ENCODE measurements around the gene GPER1. TPM values are rescaled to one million over a fixed set of nuclear protein-coding genes. Genes with fewer than 3 reads are reported as not detected.

GPER1 gene
- total RNA-seq, 2 experiments from 2014 or later, result not detected

DNA sequence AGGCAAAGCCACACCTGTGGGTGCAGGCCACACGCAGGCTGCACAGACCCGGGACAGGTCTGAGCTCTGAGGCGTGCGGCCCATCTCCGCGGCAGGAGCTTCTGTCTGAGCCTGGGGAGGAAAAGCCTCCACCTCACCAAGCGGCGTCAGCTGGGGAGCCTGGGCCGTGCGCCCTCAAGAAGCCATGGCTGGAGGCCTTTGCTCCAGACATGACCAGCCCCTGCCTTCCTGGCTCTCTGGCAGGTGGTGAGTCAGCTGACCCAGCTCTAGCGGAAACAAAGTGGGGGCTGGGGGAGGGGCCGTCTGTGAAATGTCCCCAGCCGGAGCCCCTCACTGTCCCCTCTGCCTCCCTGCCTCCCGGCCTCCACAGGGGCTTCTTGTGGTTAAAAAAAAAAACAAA, 12.5 kb downstream of the GPER1 start:
- H3K27me3 ChIP-seq (ENCODE audit: control insufficient read depth in 1 of 2, insufficient read depth in 2 of 2, low read length in 2 of 2), result no peaks in the 10 kb centered on the region
- no peak overlapping the region for H3K27ac Mint-ChIP-seq
- ChIA-PET POLR2A (no interaction called here), CTCF (interaction anchor here (1.0 kb wide), 1 partner anchor 107 kb away, joined by 4 read pairs; no protein-coding TSS in a partner anchor)
- DNase-seq (no peak), ATAC-seq (ENCODE audit: poor library complexity) (no peak)
- peaks cover 22% of the 10 kb centered on the region for H3K4me1 ChIP-seq (ENCODE audit: insufficient read depth, low read length)
- TF ChIP-seq CTCF (IDR thresholded peaks at IDR 0.05), result no peak
- H3K9me3 ChIP-seq (ENCODE audit: control insufficient read depth in 1 of 2, insufficient read depth in 1 of 2, low read length in 2 of 2), result peaks cover 0 to 5% of the 10 kb centered on the region in 2 experiments
- H3K27me3 Mint-ChIP-seq, result no peaks in the 10 kb centered on the region
- no peaks in the 10 kb centered on the region for H3K36me3 ChIP-seq (ENCODE audit: insufficient read depth, low read length)
- no peak overlapping the region for H3K27ac ChIP-seq (ENCODE audit: low read depth in 1 of 2, low read length in 2 of 2)
- no peak overlapping the region for H3K4me3 Mint-ChIP-seq
- no peaks in the 10 kb centered on the region for H3K9me3 Mint-ChIP-seq
- intact Hi-C loops (cut with DNase I, micrococcal nuclease), result no loop called here
- H3K36me3 Mint-ChIP-seq (ENCODE audit: low read depth), result peaks cover 10% of the 10 kb centered on the region
- no peak overlapping the region for H3K4me3 ChIP-seq (ENCODE audit: low read length)
- H3K4me1 Mint-ChIP-seq (ENCODE audit: low read depth), result peaks cover 15% of the 10 kb centered on the region

DNA sequence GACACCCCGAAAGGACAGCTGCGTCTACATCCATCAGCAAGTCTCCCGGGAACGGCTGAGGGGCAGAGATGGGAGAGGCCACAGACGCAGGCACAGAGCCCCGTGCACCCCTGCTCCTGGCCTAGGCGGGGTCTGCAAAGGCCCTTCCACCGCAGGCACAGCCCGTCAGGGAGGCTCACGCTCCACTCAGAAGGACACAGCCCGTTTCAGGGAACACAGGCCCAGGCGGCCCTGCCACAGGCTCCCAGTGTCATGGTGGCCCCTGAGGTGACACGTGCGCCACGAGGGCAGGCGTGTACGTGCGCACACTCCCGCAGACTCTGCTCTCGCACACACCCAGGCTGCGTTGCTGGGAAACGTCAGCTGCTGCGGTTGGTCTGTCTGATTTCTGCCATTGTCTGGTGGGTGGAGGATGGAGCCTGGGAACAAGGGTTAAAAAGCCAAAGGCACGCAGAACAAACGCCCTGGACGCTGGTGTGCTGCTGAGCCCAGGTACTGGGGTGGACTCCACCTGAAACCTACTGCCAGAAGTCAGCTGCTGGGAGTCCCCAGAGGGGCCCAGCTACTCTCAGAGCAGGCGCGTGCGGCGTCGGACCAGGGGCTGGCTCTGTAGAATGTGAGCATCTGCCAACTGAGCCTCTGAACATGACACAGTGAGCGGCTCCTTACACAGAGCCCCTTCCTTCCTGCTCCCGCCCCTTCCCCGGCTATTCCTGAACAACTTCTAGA, 13.1 kb downstream of the GPER1 start:
- H3K4me3 ChIP-seq (ENCODE audit: low read length), result no peak overlapping the region
- H3K36me3 ChIP-seq (ENCODE audit: insufficient read depth, low read length), result no peaks in the 10 kb centered on the region
- DNase-seq (no peak), ATAC-seq (ENCODE audit: poor library complexity) (no peak)
- TF ChIP-seq CTCF (IDR thresholded peaks at IDR 0.05), result no peak
- Mint-ChIP-seq H3K4me3 (no peak overlapping the region), H3K4me1 (ENCODE audit: low read depth) (peaks cover 17% of the 10 kb centered on the region), H3K27ac (no peak overlapping the region), H3K9me3 (no peaks in the 10 kb centered on the region), H3K27me3 (no peaks in the 10 kb centered on the region), H3K36me3 (ENCODE audit: low read depth) (peaks cover 10% of the 10 kb centered on the region)
- ChIA-PET CTCF (no interaction called here), POLR2A (no interaction called here)
- intact Hi-C loops (cut with DNase I, micrococcal nuclease), result no loop called here
- H3K9me3 ChIP-seq (ENCODE audit: control insufficient read depth in 1 of 2, insufficient read depth in 1 of 2, low read length in 2 of 2), result peaks cover 0 to 5% of the 10 kb centered on the region in 2 experiments
- H3K27ac ChIP-seq (ENCODE audit: low read depth in 1 of 2, low read length in 2 of 2), result no peak overlapping the region
- H3K4me1 ChIP-seq (ENCODE audit: insufficient read depth, low read length), result peaks cover 22% of the 10 kb centered on the region
- no peaks in the 10 kb centered on the region for H3K27me3 ChIP-seq (ENCODE audit: control insufficient read depth in 1 of 2, insufficient read depth in 2 of 2, low read length in 2 of 2)

DNA sequence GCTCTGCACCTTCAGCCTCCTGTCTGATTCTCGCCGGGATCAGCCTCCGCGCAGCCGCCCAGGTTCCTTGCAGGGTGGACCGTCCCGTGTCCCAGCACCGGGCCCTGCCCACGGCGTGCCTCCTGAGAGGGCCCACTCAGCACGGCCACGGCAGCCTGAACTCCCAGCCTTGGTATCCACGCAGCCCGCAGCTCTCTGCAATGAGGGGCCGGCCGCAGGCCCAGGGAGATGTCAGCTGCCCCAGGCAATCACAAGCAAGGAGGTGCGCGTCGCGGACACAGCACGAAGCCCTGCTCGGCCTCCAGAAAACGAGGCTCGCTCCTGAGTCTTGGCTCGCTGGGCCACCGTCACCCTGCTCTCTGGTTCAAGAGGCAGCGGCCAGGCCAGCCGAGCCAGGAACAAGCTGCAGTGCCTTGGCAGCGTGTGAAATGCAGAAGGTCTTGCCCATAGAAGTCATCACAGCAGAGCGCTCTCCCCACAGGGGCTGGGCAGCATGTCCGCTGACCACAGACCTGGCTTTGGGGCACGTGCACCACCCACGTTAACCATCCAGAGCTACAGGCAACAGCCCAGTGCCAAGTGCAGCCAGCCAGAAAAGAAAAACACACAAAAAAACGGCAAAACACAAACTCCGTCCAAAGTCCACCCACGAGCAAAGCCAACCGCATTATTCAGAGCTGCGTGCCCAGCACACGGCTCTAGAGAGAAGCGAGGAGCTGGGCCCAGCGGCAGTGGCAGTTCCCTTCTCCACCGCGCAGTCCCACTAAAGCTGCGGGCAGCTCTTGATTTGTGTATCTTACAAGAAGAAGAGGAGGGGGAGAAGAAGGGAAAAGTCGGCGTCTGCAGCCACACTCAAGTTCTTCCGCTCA, 13.9 kb downstream of the GPER1 start:
- Mint-ChIP-seq H3K4me3 (no peak overlapping the region), H3K4me1 (ENCODE audit: low read depth) (peaks cover 17% of the 10 kb centered on the region), H3K27me3 (no peaks in the 10 kb centered on the region), H3K36me3 (ENCODE audit: low read depth) (peaks cover 10% of the 10 kb centered on the region), H3K27ac (no peak overlapping the region), H3K9me3 (no peaks in the 10 kb centered on the region)
- no peaks in the 10 kb centered on the region for H3K36me3 ChIP-seq (ENCODE audit: insufficient read depth, low read length)
- peaks cover 22% of the 10 kb centered on the region for H3K4me1 ChIP-seq (ENCODE audit: insufficient read depth, low read length)
- no peaks in the 10 kb centered on the region for H3K27me3 ChIP-seq (ENCODE audit: control insufficient read depth in 1 of 2, insufficient read depth in 2 of 2, low read length in 2 of 2)
- intact Hi-C loops (cut with DNase I, micrococcal nuclease), result no loop called here
- DNase-seq (no peak), ATAC-seq (ENCODE audit: poor library complexity) (no peak)
- no peak overlapping the region for H3K27ac ChIP-seq (ENCODE audit: low read depth in 1 of 2, low read length in 2 of 2)
- no peak overlapping the region for H3K4me3 ChIP-seq (ENCODE audit: low read length)
- H3K9me3 ChIP-seq (ENCODE audit: control insufficient read depth in 1 of 2, insufficient read depth in 1 of 2, low read length in 2 of 2), result peaks cover 0 to 5% of the 10 kb centered on the region in 2 experiments
- ChIA-PET POLR2A (no interaction called here), CTCF (no interaction called here)
- TF ChIP-seq CTCF (IDR thresholded peaks at IDR 0.05), result no peak

Data from CD4-positive, alpha-beta T cell (primary cell).